GM21576 (cell line): ENCODE data around the gene PFN3.
A peak's percentile ranks its signal among the peaks of the same experiment; 100 is the strongest.

Source experiments
- ATAC-seq: cut with Tn5 transposase; IDR thresholded peaks from one replicate; pipeline ENCODE4 v1.9.1; 2021; ENCODE audit warnings: mild to moderate bottlenecking, moderate library complexity; ENCODE audit not compliant: unreplicated experiment

PFN3 gene

GRCh38 chr5:177374211-177374610, 26.2 kb downstream of the PFN3 start:
- no peak for ATAC-seq

GRCh38 chr5:177373806-177374205, 26.7 kb downstream of the PFN3 start:
- ATAC-seq, result no peak

GRCh38 chr5:177372910-177373309, 27.6 kb downstream of the PFN3 start:
- ATAC-seq, result no peak

GRCh38 chr5:177372034-177372896, 28.2 kb downstream of the PFN3 start:
- ATAC-seq, result no peak

- ATAC-seq, result no peak
Measured at GRCh38 chr5:177371120-177372033, 29.1 kb downstream of the PFN3 start.

GRCh38 chr5:177370488-177371119, 29.9 kb downstream of the PFN3 start:
- ATAC-seq, result peak; percentile 50

GRCh38 chr5:177369645-177370440, 30.6 kb downstream of the PFN3 start:
- no peak for ATAC-seq

- ATAC-seq, result no peak
Measured at GRCh38 chr5:177368869-177369644, 31.4 kb downstream of the PFN3 start.

GRCh38 chr5:177367981-177368868, 32.2 kb downstream of the PFN3 start:
- no peak for ATAC-seq

- no peak for ATAC-seq
Measured at GRCh38 chr5:177367323-177367848, 33.1 kb downstream of the PFN3 start.

- no peak for ATAC-seq
Measured at GRCh38 chr5:177366528-177367322, 33.7 kb downstream of the PFN3 start.

GRCh38 chr5:177365845-177366527, 34.5 kb downstream of the PFN3 start:
- no peak for ATAC-seq

GRCh38 chr5:177364159-177364962, 36.1 kb downstream of the PFN3 start:
- ATAC-seq, result peak; percentile 33

- no peak for ATAC-seq
Measured at GRCh38 chr5:177363565-177363964, 36.9 kb downstream of the PFN3 start.

GRCh38 chr5:177362610-177363507, 37.6 kb downstream of the PFN3 start:
- no peak for ATAC-seq
